ENCODE data around the gene PCOLCE2. TPM values are rescaled to one million over a fixed set of nuclear protein-coding genes. Genes with fewer than 3 reads are reported as not detected.

PCOLCE2 gene
- total and polyA plus RNA-seq, 2 donors from 2014 or later = 1.9 to 59.0 TPM

GRCh38 chr3:142846779-142847577 lies 41.9 kb downstream of the PCOLCE2 start:
- TF ChIP-seq, protein P1, sequence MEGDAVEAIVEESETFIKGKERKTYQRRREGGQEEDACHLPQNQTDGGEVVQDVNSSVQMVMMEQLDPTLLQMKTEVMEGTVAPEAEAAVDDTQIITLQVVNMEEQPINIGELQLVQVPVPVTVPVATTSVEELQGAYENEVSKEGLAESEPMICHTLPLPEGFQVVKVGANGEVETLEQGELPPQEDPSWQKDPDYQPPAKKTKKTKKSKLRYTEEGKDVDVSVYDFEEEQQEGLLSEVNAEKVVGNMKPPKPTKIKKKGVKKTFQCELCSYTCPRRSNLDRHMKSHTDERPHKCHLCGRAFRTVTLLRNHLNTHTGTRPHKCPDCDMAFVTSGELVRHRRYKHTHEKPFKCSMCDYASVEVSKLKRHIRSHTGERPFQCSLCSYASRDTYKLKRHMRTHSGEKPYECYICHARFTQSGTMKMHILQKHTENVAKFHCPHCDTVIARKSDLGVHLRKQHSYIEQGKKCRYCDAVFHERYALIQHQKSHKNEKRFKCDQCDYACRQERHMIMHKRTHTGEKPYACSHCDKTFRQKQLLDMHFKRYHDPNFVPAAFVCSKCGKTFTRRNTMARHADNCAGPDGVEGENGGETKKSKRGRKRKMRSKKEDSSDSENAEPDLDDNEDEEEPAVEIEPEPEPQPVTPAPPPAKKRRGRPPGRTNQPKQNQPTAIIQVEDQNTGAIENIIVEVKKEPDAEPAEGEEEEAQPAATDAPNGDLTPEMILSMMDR (IDR thresholded peaks at IDR 0.05; ENCODE audit: borderline replicate concordance, extremely low read depth, insufficient read depth) = no peak
- no peak overlapping the region for H3K27ac ChIP-seq (ENCODE audit: low read depth in 2 of 2, low read length in 2 of 2)

GRCh38 chr3:142844339-142844977 lies 44.4 kb downstream of the PCOLCE2 start:
- H3K36me3 ChIP-seq (ENCODE audit: control insufficient read depth in 2 of 3, insufficient read depth in 3 of 3, low read length in 3 of 3) = no peaks in the 10 kb centered on the region
- H3K4me1 ChIP-seq (ENCODE audit: control insufficient read depth in 2 of 3, insufficient read depth in 2 of 3, low read depth in 1 of 3, low read length in 3 of 3) = no peaks in the 10 kb centered on the region
- TF ChIP-seq, protein P1 (IDR thresholded peaks at IDR 0.05; ENCODE audit: borderline replicate concordance, extremely low read depth, insufficient read depth) = no peak
- intact Hi-C loops (cut with DNase I) = no loop called here
- H3K9me3 ChIP-seq (ENCODE audit: control insufficient read depth in 2 of 3, insufficient read depth in 1 of 3, low read length in 3 of 3) = no peaks in the 10 kb centered on the region
- FAIRE-seq (peak; percentile 41), DNase-seq (peak in 1 of 5 donors; percentile 23)
- no peak overlapping the region for H3K4me3 ChIP-seq (ENCODE audit: low read length in 3 of 3)
- no peak overlapping the region for H3K27ac ChIP-seq (ENCODE audit: low read depth in 2 of 2, low read length in 2 of 2)
- H3K27me3 ChIP-seq (ENCODE audit: control insufficient read depth, insufficient read depth, low read length) = no peaks in the 10 kb centered on the region
- H3K9ac ChIP-seq (ENCODE audit: low read length in 3 of 3) = no peak overlapping the region

More at GRCh38 chr3:142846779-142847577, 41.9 kb downstream of the PCOLCE2 start:
- Histone ChIP-seq H3K4me1 (ENCODE audit: control insufficient read depth in 2 of 3, insufficient read depth in 2 of 3, low read depth in 1 of 3, low read length in 3 of 3) (no peaks in the 10 kb centered on the region), H3K27me3 (ENCODE audit: control insufficient read depth, insufficient read depth, low read length) (no peaks in the 10 kb centered on the region), H3K36me3 (ENCODE audit: control insufficient read depth in 2 of 3, insufficient read depth in 3 of 3, low read length in 3 of 3) (no peaks in the 10 kb centered on the region), H3K9me3 (ENCODE audit: control insufficient read depth in 2 of 3, insufficient read depth in 1 of 3, low read length in 3 of 3) (no peaks in the 10 kb centered on the region), H3K9ac (ENCODE audit: low read length in 3 of 3) (no peak overlapping the region), H3K4me3 (ENCODE audit: low read length in 3 of 3) (no peak overlapping the region)
- DNase-seq (no peak), FAIRE-seq (no peak)
- intact Hi-C loops (cut with DNase I) = no loop called here

- Histone ChIP-seq H3K4me3 (ENCODE audit: low read length in 3 of 3) (no peak overlapping the region), H3K27me3 (ENCODE audit: control insufficient read depth, insufficient read depth, low read length) (no peaks in the 10 kb centered on the region), H3K9me3 (ENCODE audit: control insufficient read depth in 2 of 3, insufficient read depth in 1 of 3, low read length in 3 of 3) (peaks cover 0 to 3% (median 0%) of the 10 kb centered on the region in 3 donors), H3K4me1 (ENCODE audit: control insufficient read depth in 2 of 3, insufficient read depth in 2 of 3, low read depth in 1 of 3, low read length in 3 of 3) (no peaks in the 10 kb centered on the region), H3K9ac (ENCODE audit: low read length in 3 of 3) (no peak overlapping the region), H3K27ac (ENCODE audit: low read depth in 2 of 2, low read length in 2 of 2) (no peak overlapping the region), H3K36me3 (ENCODE audit: control insufficient read depth in 2 of 3, insufficient read depth in 3 of 3, low read length in 3 of 3) (no peaks in the 10 kb centered on the region)
- TF ChIP-seq, protein P1 (IDR thresholded peaks at IDR 0.05; ENCODE audit: borderline replicate concordance, extremely low read depth, insufficient read depth) = no peak
- intact Hi-C loops (cut with DNase I) = no loop called here
- FAIRE-seq (no peak), DNase-seq (no peak)
Observed at GRCh38 chr3:142839831-142840230, 49.1 kb downstream of the PCOLCE2 start.

Data from kidney (tissue), 14 donors.